Fibroblast of skin of left quadriceps (primary cell): Measurements from ENCODE around the gene ELF2.
"Not testable (repeated sequence)": the region's sequence is repeated elsewhere in the genome, so short reads cannot be mapped to it uniquely, and the experiment has no call there.

Source experiments
- DNase-seq, 2 experiments: peaks; one replicate each; pipeline ENCODE4 v3.0.0-alpha.2; 2013; ENCODE audit warnings: low read depth in 2 of 2

ELF2 gene

GRCh38 chr4:139020384-139020783, 156.6 kb downstream of the ELF2 start:
- DNase-seq = no peak

- DNase-seq = peak; percentile 87 to 89
Observed at GRCh38 chr4:139018971-139019758, 157.9 kb downstream of the ELF2 start.

DNA sequence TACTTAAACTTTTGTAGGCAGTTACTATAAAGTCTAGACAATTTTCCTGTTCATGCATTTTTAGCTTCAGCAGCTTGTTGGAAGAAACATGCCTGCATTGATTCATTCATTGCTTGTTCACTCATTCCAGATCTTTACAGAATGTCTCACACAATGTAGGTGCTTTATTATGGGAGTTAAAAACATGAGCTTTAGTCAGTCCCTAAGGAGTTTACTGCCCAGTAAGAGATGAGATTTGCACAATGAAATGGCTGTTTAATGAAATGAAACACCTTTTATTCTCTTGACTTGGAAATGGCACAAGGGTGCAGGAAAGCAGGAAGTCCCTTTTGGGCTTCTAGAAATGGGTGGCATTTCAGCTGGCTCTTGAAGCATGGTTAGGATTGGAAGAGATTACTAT, 158.5 kb downstream of the ELF2 start:
- DNase-seq = no peak

DNA sequence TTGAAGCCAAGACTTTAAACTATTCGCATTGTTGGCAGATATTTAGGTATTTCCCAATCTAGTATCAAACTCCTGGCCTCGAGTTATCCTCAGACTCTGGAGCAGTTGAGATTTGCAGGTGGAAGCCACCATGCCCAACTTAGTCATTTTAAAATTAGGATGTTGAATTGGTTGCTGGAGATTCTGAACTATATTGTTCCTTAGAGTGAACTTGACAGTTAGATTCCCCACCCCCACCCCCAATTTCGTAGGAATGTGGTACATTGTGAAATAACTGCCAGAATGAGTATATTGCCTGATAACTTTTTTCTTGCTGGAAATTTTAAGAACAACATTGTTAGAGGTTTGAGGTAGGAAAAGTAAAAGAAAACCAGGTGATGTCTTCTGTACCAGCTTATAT, 159.2 kb downstream of the ELF2 start:
- no peak for DNase-seq

DNA sequence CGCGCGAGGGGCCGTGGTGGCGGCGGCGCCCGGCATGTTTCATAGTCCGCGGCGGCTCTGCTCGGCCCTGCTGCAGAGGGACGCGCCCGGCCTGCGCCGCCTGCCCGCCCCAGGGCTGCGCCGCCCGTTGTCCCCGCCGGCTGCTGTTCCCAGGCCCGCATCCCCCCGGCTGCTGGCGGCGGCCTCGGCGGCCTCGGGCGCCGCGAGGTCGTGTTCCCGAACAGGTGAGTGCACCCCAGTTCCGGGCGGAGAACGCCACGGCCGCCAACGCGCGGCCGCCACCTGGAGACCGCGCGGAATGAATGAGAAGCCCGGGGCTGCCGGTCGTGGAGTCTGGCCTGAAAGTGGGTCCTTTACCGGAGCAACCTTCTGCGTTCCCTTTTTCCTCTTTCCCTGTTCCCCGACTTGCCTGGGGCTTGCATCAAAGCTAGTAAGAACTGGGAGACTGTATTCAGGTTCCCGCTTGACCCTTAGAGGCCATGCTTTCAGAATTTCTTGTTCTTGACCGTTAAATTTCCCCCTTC, 161.0 kb downstream of the ELF2 start:
- no peak for DNase-seq

DNA sequence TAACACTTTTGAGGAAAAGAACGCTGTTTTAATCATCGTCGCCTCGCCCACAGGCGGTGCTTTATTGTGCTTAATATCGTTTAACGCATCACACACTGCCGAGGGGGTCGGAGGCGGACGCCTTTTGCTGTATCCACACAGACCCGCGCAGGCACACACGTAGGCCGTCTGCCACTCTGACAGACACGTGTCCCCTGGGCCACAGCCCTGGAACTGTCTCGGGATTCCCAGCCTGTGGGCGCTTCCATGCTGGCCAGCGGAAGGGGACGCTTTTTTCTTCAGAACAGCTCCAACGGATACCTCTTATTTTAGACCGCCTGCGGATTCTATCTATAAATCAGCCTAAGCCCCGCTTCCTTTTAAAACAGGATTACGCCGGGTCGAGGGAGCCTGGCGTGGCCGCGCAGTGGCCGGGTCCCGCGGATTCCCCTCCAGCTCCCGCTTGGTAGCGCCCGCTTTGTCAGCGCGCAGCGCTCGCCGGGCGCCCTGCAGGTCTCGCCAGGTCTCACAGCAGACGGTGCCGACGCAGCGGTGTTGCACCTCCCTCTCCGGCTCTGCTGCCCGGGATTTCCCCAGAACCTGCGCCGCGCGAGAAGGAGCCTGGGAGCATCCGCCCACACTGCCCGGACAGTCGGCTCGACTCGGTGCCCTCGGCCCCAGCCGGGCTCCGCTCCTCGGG, 161.6 kb downstream of the ELF2 start, which contains the start of gene NOCT:
Gene NOCT, plus strand, starts transcription at position 513 of the 679 bp plus-strand sequence. CDS start 201 bp downstream, outside the sequence.
- DNase-seq = peak; percentile 74 to 79

DNA sequence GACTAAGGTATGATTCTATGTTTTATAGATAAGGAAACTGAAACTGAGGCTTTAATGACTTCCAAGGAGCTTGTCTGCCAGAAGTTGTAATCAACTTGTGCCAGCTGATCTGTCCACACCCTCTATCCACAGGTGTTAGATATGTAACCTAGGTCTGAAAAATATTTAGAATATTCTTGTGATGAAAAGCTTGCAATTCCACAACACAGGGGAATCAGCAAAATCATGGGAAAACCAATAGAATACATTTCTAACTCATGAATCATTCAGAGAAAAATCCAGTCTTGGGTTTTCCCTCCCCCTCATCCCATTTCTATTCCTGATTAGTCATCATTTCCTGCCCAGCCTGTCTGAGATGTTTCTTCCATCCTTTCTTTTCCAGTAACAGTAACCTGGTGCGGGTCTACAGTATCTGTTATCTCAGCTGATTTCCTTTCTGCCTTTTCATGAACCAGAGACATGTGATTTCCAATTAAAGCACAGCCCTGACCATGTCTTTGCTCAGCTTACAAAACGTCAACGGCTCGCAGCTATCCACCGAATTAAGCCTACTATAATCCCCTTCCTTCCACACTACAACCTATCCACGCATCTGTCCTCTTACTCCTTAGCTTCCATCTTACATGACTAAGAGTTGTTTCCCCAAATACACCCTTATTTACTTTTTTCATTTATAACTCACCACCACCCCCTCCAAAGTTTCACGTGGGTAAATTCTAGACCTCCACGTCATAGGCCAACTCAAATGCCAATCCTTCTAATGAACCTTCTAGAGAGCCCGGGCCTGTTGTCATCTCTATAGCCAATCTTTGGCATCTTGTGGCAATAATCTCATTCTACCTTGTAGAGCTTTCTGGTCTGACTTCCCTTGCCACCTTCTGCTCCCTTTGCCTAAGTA, 162.4 kb downstream of the ELF2 start:
- DNase-seq = peak; percentile 90 to 92

GRCh38 chr4:139011225-139011950, 165.6 kb downstream of the ELF2 start:
- no peak for DNase-seq

DNA sequence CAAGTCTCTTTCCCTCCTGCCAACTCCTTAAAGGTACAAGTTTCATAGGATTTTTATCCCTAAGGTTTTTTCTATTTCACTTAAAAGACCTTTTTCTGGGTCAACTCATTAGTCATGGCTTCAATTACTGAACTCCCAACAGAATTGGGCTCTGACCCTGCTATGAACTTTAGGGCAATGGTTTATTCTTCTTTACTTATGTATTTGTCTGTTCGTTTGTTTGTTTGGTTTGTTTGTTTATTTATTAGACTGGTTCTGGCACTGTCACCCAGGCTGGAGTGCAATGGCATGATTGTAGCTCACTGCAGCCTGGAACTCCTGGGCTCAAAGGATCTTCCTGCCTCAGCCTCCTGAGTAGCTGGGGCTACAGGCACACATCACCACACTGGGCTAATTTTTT, 167.3 kb downstream of the ELF2 start:
- no peak for DNase-seq

DNA sequence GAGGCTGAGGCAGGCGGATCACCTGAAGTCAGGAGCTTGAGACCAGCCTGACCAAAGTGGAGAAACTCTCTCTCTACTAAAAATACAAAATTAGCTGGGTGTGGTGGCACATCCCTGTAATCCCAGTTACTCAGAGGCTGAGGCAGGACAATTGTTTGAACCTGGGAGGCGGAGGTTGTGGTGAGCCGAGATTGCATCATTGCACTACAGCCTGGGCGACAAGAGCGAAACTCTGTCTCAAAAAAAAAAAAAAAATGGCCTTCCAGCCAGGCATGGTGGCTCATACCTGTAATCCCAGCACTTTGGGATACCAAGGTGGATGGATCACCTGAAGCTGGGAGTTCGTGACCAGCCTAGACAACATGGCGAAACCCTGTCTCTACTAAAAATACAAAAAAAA, 168.7 kb downstream of the ELF2 start:
- not testable (repeated sequence) for DNase-seq

GRCh38 chr4:139007640-139008039, 169.4 kb downstream of the ELF2 start:
- DNase-seq = no peak
